Measurements from ENCODE around the gene ZNF398. TPM values are rescaled to one million over a fixed set of nuclear protein-coding genes. Genes with fewer than 3 reads are reported as not detected.

ZNF398 gene
- total RNA-seq, 1 experiment from 2014 or later, result 17.1 TPM

GRCh38 chr7:149226840-149227494 is 79.7 kb downstream of the ZNF398 start:
- DNase-seq (ENCODE audit: low read depth), result no peak

GRCh38 chr7:149228831-149229471 is 81.7 kb downstream of the ZNF398 start:
- no peak for DNase-seq (ENCODE audit: low read depth)

DNA sequence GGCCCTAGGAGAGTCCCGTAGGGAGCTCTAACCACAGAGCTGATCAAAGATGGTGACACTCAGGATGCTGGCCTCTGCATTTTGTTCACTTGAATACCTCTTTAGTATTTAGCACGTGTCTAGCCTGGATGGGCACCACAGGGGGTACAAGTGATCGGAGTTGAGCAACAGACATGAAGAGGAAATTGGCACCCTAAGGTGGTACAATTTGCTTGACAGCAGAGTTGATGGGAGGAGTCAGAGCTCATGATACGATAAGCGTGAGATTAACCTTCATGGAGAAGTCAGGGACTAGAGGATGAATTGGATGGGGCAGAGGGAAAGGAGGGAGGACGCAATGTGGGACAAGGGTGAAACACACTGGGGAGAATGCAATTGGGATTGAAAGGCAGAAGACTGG is 82.3 kb downstream of the ZNF398 start:
- DNase-seq (ENCODE audit: low read depth), result no peak

DNA sequence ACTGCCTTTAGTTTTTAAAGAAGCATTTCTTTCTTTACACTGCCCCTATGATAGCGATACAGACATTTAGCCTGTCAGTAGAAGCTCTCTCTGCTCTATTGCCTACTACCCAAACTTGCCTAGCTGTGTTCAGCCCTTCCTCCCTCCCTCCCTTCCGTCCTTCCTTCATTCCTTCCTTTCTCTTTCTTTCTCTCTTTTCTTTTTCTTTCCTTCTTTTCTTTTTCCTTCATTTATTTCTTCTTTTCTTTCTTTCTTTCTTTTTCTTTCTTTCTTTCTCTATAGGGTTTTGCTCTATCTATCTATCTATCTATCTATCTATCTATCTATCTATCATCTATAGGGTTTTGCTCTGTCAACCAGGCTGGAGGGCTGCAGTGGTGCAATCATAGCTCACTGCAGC is 85.1 kb downstream of the ZNF398 start:
- DNase-seq (ENCODE audit: low read depth), result no peak

Other genes with a start within 250 kb of the ZNF398 start
- gene PDIA4, start 118.9 kb upstream of the ZNF398 start, total RNA-seq (2014; rRNA removed), result 304 and 320 TPM in 2 replicates
- gene ZNF786, start 56.7 kb upstream of the ZNF398 start, total RNA-seq (2014; rRNA removed), result 6.3 TPM in 2 replicates
- gene ZNF425, start 21.1 kb upstream of the ZNF398 start, total RNA-seq (2014; rRNA removed), result 4.4 and 6.3 TPM in 2 replicates
- 23.0 and 28.6 TPM in 2 replicates for gene ZNF282, start 48.1 kb downstream of the ZNF398 start, total RNA-seq (2014; rRNA removed)
- 6.6 and 7.9 TPM in 2 replicates for gene ZNF212, start 92.2 kb downstream of the ZNF398 start, total RNA-seq (2014; rRNA removed)
- gene ZNF783, start 114.7 kb downstream of the ZNF398 start, total RNA-seq (2014; rRNA removed), result 16.6 and 17.6 TPM in 2 replicates

All from LHCN-M2 (cell line).